GM13976 (cell line): ENCODE data around the gene TMEM135.

Experiments
- DNase-seq: peaks from one replicate; pipeline ENCODE4 v3.0.0; 2012; ENCODE audit warnings: low spot score
- in situ Hi-C: fragments of 300-500 bp; cut with MboI; formaldehyde crosslinking; loops from one replicate; pipeline ENCODE4 v1.12.0; 2022; ENCODE audit warnings: low sequenced_read_pairs, mixed read lengths, inconsistent platforms; ENCODE audit not compliant: unreplicated experiment
- TF ChIP-seq, protein P1 (sequence below): IDR thresholded peaks from 2 replicates; pipeline ENCODE4 v1.5.1; 2012; ENCODE audit warnings: borderline replicate concordance, mild to moderate bottlenecking; ENCODE audit not compliant: insufficient read depth; ENCODE audit errors: extremely low read depth, missing control alignments, control extremely low read depth

Gene TMEM135

DNA sequence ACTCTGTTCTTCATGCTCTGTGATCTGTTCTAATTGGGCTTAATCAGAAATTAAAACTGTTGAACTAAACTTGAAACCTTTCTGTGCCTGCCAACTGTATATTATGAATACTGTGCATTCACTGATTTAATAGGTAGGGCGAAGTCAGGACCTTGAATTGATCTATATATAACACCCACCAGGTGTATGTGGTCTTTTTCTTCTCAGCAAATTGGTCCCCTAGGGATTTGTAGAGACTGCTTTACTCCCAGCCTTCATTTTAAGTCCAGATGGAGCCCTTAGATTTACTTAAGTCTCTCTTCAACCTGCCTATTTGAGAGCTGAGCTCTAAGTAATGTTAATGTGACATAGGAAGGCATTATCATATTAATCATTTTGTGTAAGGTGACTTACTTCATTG, 257.5 kb downstream of the TMEM135 start:
- DNase-seq, result no peak
- in situ Hi-C loops, result loop anchor here (10.0 kb wide), 1 partner anchor 350 kb away; no protein-coding TSS in a partner anchor
- TF ChIP-seq, protein P1, sequence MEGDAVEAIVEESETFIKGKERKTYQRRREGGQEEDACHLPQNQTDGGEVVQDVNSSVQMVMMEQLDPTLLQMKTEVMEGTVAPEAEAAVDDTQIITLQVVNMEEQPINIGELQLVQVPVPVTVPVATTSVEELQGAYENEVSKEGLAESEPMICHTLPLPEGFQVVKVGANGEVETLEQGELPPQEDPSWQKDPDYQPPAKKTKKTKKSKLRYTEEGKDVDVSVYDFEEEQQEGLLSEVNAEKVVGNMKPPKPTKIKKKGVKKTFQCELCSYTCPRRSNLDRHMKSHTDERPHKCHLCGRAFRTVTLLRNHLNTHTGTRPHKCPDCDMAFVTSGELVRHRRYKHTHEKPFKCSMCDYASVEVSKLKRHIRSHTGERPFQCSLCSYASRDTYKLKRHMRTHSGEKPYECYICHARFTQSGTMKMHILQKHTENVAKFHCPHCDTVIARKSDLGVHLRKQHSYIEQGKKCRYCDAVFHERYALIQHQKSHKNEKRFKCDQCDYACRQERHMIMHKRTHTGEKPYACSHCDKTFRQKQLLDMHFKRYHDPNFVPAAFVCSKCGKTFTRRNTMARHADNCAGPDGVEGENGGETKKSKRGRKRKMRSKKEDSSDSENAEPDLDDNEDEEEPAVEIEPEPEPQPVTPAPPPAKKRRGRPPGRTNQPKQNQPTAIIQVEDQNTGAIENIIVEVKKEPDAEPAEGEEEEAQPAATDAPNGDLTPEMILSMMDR, result no peak

DNA sequence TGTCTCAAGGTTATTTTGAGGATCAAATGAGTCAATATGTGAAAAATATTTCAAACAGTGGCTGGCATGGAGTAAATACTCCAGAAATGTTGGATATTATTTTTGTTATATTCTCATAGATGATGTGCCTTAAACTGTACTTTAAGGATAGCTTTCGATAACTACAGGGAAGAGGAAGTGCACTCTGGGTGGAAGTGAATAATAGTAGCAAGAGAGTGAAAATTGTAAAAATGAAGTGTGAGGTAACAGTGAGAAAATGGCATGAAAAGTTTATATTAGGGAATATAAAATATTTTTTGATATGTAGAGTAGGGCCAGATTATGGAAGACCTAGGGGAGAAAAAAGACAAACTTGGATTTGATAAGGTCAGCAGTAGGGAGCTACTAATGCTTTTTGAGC, 258.9 kb downstream of the TMEM135 start:
- in situ Hi-C loops, result loop anchor here (10.0 kb wide), 1 partner anchor 352 kb away; no protein-coding TSS in a partner anchor
- no peak for DNase-seq
- TF ChIP-seq, protein P1, result no peak

DNA sequence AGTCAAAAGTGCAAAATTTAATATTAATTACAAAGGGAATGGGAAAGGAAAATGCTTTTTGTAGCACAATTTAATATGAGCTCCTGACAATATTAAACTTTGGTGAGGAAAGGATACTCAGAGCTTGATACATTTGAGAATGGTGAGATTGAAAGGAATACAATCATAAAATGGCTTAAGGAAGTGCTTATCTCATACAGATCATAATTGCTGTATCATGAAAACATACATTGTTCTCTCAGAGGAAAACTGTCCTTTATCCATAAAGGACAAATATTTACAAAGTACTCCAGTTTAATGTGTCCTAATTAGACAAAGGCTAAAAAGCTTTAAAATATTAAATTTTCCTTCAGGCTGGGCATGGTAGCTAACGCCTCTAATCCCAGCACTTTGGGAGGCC, 260.4 kb downstream of the TMEM135 start:
- DNase-seq, result no peak
- in situ Hi-C loops, result loop anchor here (10.0 kb wide), 1 partner anchor 353 kb away; no protein-coding TSS in a partner anchor

DNA sequence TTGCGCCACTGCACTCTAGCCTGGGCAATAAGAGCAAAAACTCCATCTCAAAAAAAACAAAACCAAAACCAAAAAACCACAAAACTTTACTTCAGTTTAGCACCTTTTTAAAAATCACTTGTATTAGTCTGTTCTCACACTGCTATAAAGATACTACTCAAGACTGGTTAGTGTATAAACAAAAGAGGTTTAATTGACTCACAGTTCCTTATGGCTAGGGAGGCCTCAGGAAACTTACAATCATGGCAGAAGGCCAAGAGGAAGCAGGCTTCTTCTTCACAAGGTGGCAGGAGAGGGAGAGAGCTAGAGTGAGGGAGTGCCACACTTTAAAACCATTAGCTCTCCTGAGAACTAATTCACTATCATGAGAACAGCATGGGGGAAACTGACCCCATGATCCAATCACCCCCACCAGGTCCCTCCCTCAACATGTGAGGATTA, 261.3 kb downstream of the TMEM135 start:
- TF ChIP-seq, protein P1, result no peak
- DNase-seq, result no peak
- in situ Hi-C loops, result loop anchor here (10.0 kb wide), 1 partner anchor 354 kb away; no protein-coding TSS in a partner anchor

More for the DNA sequence above, 260.4 kb downstream of the TMEM135 start:
- TF ChIP-seq, protein P1, result no peak

DNA sequence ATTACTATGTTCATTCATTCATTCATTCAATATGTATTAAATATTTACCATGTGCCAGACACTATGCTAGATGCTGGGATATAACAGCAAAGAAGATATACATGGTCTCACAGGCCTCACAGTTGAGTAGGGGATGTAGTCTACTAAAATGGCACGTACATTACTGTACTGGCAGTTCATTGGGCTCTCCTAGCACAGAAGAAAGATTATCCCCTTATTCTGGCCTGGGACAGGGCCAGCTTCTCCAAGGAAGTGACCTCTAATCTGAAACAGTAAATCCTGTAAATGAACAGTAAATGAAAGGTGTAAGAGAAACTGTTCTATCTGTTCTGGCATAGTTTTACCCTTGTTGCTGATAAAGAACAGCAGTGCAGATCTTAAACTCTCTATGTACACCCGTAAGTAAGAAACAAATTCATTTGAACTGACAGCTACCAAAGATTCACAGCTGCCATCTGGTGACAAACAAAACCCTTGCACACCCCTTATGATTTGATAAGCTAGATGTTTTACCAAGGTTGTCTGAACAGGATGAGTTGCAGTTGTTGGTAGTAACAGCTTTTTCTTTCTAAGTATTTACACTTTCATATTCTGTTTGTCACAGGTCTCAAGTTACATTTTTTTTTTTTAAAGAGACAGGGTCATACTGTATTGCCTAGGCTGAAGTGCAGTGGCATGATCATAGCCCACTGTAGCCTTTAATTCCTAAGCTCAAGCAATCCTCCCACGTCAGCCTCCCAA, 263.1 kb downstream of the TMEM135 start:
- in situ Hi-C loops, result no loop called here
- DNase-seq, result no peak

DNA sequence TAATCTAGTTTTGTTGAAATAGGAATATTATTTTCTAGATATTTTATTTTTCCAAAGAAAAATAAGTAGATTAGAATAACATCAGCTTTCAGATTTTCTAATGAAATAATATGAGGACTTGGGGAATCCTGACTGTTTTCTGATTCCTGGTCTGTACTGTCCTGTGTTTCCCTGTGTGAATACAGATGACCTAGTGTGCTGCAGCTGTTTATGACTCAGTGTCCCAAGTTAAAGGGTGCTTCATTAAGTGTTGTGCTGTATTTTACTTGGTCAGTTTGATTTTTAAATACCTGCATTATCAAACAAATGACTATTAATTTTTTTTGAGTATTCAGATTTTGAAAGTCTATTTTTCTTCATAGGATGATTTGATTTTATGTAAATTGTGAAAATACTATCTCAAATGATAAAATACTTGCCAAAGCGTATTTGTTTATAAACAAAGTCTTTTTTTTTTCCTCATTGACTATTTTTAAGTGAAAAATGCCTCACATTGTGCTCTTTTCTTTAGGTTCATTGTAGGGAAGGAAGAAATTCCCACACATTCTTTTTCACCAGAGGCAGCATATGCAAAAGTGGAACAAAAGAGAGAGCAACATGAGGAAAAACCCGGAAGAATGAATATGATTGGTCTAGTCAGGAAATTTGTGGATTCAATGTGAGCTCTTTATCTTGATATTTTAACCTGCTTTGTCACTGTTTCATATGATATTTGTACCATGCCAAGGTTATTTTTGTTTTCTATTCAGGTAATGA, 264.2 kb downstream of the TMEM135 start:
- in situ Hi-C loops, result no loop called here
- no peak for DNase-seq
- TF ChIP-seq, protein P1, result no peak

More for the DNA sequence above, 263.1 kb downstream of the TMEM135 start:
- TF ChIP-seq, protein P1, result no peak
